ENCODE results near the gene DPP6. TPM values are rescaled to one million over a fixed set of nuclear protein-coding genes. Genes with fewer than 3 reads are reported as not detected.

Gene DPP6
- total and polyA plus RNA-seq, 2 of the 8 experiments (the other 6 are each of a cell fraction or from before 2014, with no cell fraction given), result 4.7 to 6.8 TPM

GRCh38 chr7:154746571-154747360 lies 694.6 kb downstream of the DPP6 start (continued):
- TF ChIP-seq RXRA (IDR thresholded peaks at IDR 0.05; ENCODE audit: insufficient read depth, low read depth, low read length) (no peak), RBBP5 (IDR thresholded peaks at IDR 0.05; ENCODE audit: borderline replicate concordance, low read depth, low read length) (no peak)
